HEK293 (cell line): ENCODE results near the gene TMEM185B.

Experiments used
- CTCF ChIA-PET: fragments of 350-600 bp; formaldehyde crosslinking; extraction: SDS; loops from one replicate; lab custom pipeline; 2021; ENCODE audit warnings: antibody characterized with exemption; lab: Yijun Ruan, JAX
- POLR2A ChIA-PET: fragments of 300-600 bp; formaldehyde crosslinking; extraction: SDS; loops from one replicate; lab custom pipeline; 2020; ENCODE audit warnings: antibody characterized with exemption, inconsistent platforms; lab: Yijun Ruan, JAX
- H3K27ac ChIP-seq: fragments of 200-500 bp; sonication (Bioruptor generic); 2 replicates; pipeline ENCODE4 v1.5.1; 2014; ENCODE audit warnings: low read depth, low read length, control low read depth, inconsistent platforms; ENCODE audit errors: extremely low read depth
- H3K36me3 ChIP-seq, 2 experiments: fragments of 200-500 bp in 1 of 2; sonication (Bioruptor generic) in 1 of 2; 1 replicate in 1 of 2; 2 replicates in 1 of 2; pipeline ENCODE4 v1.5.1; 2014 to 2017; ENCODE audit warnings: inconsistent platforms in 2 of 2, low read length in 2 of 2; ENCODE audit not compliant: control insufficient read depth in 2 of 2, insufficient read depth in 1 of 2
- H3K4me1 ChIP-seq: fragments of 200-500 bp; sonication (Bioruptor generic); 2 replicates; pipeline ENCODE4 v1.5.1; 2014; ENCODE audit warnings: mild to moderate bottlenecking, low read length, inconsistent platforms; ENCODE audit not compliant: control insufficient read depth, insufficient read depth
- H3K4me3 ChIP-seq: 2 replicates; pipeline ENCODE4 v1.5.1; 2011; ENCODE audit warnings: low read depth, mild to moderate bottlenecking, control low read depth, low read length, moderate library complexity
- H3K9me3 ChIP-seq: fragments of 200-500 bp; sonication (Bioruptor generic); 2 replicates; pipeline ENCODE4 v1.5.1; 2014; ENCODE audit warnings: low read depth, low read length, inconsistent platforms; ENCODE audit not compliant: control insufficient read depth, insufficient read depth
- GLI4 ChIP-seq: fragments of 450-650 bp; formaldehyde crosslinking; IDR thresholded peaks from 2 replicates; pipeline ENCODE4 v1.5.1; 2016; ENCODE audit warnings: missing biosample characterization, missing genetic modification characterization
- HOXC10 ChIP-seq: sonication (generic); formaldehyde crosslinking; IDR thresholded peaks from 2 replicates; pipeline ENCODE4 v1.8.1; 2023; ENCODE audit warnings: mild to moderate bottlenecking, missing genetic modification reagents
- PRDM1 ChIP-seq: fragments of 450-650 bp; formaldehyde crosslinking; IDR thresholded peaks from 2 replicates; pipeline ENCODE4; 2016; ENCODE audit warnings: missing biosample characterization, missing genetic modification characterization
- SP7 ChIP-seq: fragments of 450-650 bp; formaldehyde crosslinking; IDR thresholded peaks from 2 replicates; pipeline ENCODE4 v1.5.1; 2016; ENCODE audit warnings: missing biosample characterization, missing genetic modification characterization
- YY2 ChIP-seq: fragments of 450-650 bp; formaldehyde crosslinking; IDR thresholded peaks from 2 replicates; pipeline ENCODE4 v1.5.1; 2016; ENCODE audit warnings: missing biosample characterization, missing genetic modification characterization
- ZBTB11 ChIP-seq: fragments of 450-650 bp; formaldehyde crosslinking; conservative IDR thresholded peaks from 2 replicates; pipeline ENCODE4 v1.5.1; 2016; ENCODE audit warnings: low read depth, missing biosample characterization, missing genetic modification characterization
- ZBTB7A ChIP-seq: fragments of 450-650 bp; formaldehyde crosslinking; IDR thresholded peaks from 2 replicates; pipeline ENCODE4 v1.5.1; 2016; ENCODE audit warnings: low read depth, missing biosample characterization, missing genetic modification characterization
- ZBTB8A ChIP-seq: fragments of 450-650 bp; formaldehyde crosslinking; IDR thresholded peaks from 2 replicates; pipeline ENCODE4 v1.5.1; 2016; ENCODE audit warnings: missing biosample characterization, missing genetic modification characterization
- ZFP69B ChIP-seq: fragments of 450-650 bp; formaldehyde crosslinking; IDR thresholded peaks from 2 replicates; pipeline ENCODE4 v1.5.1; 2016; ENCODE audit warnings: missing biosample characterization, missing genetic modification characterization
- ZNF132 ChIP-seq: fragments of 450-650 bp; formaldehyde crosslinking; IDR thresholded peaks from 2 replicates; pipeline ENCODE4 v1.5.1; 2017; ENCODE audit warnings: missing biosample characterization, missing genetic modification characterization, borderline replicate concordance
- ZNF211 ChIP-seq: fragments of 450-650 bp; formaldehyde crosslinking; IDR thresholded peaks from 2 replicates; pipeline ENCODE4 v1.5.1; 2016; ENCODE audit warnings: low read depth, missing biosample characterization, missing genetic modification characterization
- ZNF23 ChIP-seq: fragments of 450-650 bp; formaldehyde crosslinking; IDR thresholded peaks from 2 replicates; pipeline ENCODE4 v1.5.1; 2016; ENCODE audit warnings: missing biosample characterization, missing genetic modification characterization, borderline replicate concordance
- ZNF292 ChIP-seq: fragments of 450-650 bp; formaldehyde crosslinking; IDR thresholded peaks from 2 replicates; pipeline ENCODE4 v1.5.1; 2016; ENCODE audit warnings: low read depth, missing biosample characterization, missing genetic modification characterization, borderline replicate concordance
- ZNF362 ChIP-seq: fragments of 450-650 bp; formaldehyde crosslinking; IDR thresholded peaks from 2 replicates; pipeline ENCODE4 v1.5.1; 2016; ENCODE audit warnings: missing biosample characterization, missing genetic modification characterization
- ZNF501 ChIP-seq: fragments of 450-650 bp; formaldehyde crosslinking; IDR thresholded peaks from 2 replicates; pipeline ENCODE4 v1.5.1; 2016; ENCODE audit warnings: missing biosample characterization, missing genetic modification characterization
- ZNF558 ChIP-seq: fragments of 450-650 bp; formaldehyde crosslinking; IDR thresholded peaks from 2 replicates; pipeline ENCODE4 v1.5.1; 2016; ENCODE audit warnings: missing biosample characterization, missing genetic modification characterization
- ZNF560 ChIP-seq: fragments of 450-650 bp; formaldehyde crosslinking; IDR thresholded peaks from 2 replicates; pipeline ENCODE4 v1.5.1; 2017; ENCODE audit warnings: missing biosample characterization, missing genetic modification characterization, borderline replicate concordance
- ZNF626 ChIP-seq: fragments of 450-650 bp; sonication (Bioruptor Pico); formaldehyde crosslinking; IDR thresholded peaks from 2 replicates; pipeline ENCODE4 v1.5.1; 2018; ENCODE audit warnings: missing biosample characterization, missing genetic modification characterization, inconsistent platforms
- ZNF692 ChIP-seq: fragments of 450-650 bp; formaldehyde crosslinking; IDR thresholded peaks from 2 replicates; pipeline ENCODE4 v1.5.1; 2016; ENCODE audit warnings: missing biosample characterization, missing genetic modification characterization

TMEM185B gene

GRCh38 chr2:120192280-120192679, 30.9 kb downstream of the TMEM185B start:
- Histone ChIP-seq H3K4me1 (no peaks in the 10 kb centered on the region), H3K36me3 (no peaks in the 10 kb centered on the region), H3K9me3 (no peaks in the 10 kb centered on the region), H3K27ac (no peak overlapping the region), H3K4me3 (no peak overlapping the region)
- ChIA-PET CTCF (no interaction called here), POLR2A (no interaction called here)
- TF ChIP-seq ZBTB11 (tag by site-specific recombination) (no peak), ZFP69B (tag by site-specific recombination) (no peak), ZNF501 (tag by site-specific recombination) (no peak), ZNF558 (tag by site-specific recombination) (peak; percentile 99)

- TF ChIP-seq SP7 (tag by site-specific recombination) (no peak), HOXC10 (CRISPR knock-in tag) (no peak), ZNF132 (tag by site-specific recombination) (no peak), YY2 (tag by site-specific recombination) (no peak), ZNF626 (tag by site-specific recombination) (no peak), ZNF23 (tag by site-specific recombination) (no peak), ZBTB7A (tag by site-specific recombination) (no peak), PRDM1 (tag by site-specific recombination) (no peak)
- Histone ChIP-seq H3K4me3 (no peak overlapping the region), H3K36me3 (no peaks in the 10 kb centered on the region), H3K27ac (no peak overlapping the region), H3K4me1 (no peaks in the 10 kb centered on the region), H3K9me3 (no peaks in the 10 kb centered on the region)
- POLR2A ChIA-PET, result no interaction called here
- CTCF ChIA-PET, result interaction anchor here (0.7 kb wide), 1 partner anchor 16 kb away, joined by 3 read pairs; no protein-coding TSS in a partner anchor
Observed at GRCh38 chr2:120189189-120189588, 34.0 kb downstream of the TMEM185B start.

- POLR2A ChIA-PET, result no interaction called here
- CTCF ChIA-PET, result interaction anchor here (0.6 kb wide), 1 partner anchor 256 kb away, joined by 4 read pairs; no protein-coding TSS in a partner anchor
Observed at GRCh38 chr2:120182019-120182560, 41.1 kb downstream of the TMEM185B start.

More at GRCh38 chr2:120182019-120182560, 41.1 kb downstream of the TMEM185B start:
- Histone ChIP-seq H3K36me3 (peaks cover 0 to 7% of the 10 kb centered on the region in 2 experiments; a peak in 1 of 3 replicates), H3K27ac (no peak overlapping the region), H3K4me3 (no peak overlapping the region), H3K9me3 (no peaks in the 10 kb centered on the region), H3K4me1 (no peaks in the 10 kb centered on the region)
- TF ChIP-seq GLI4 (tag by site-specific recombination) (no peak), ZNF211 (tag by site-specific recombination) (no peak), ZNF692 (peak; percentile 82; the same call in 1 of the 2 replicates), PRDM1 (tag by site-specific recombination) (no peak), ZNF362 (tag by site-specific recombination) (no peak), ZFP69B (tag by site-specific recombination) (0 out of 2 replicates have a peak, but pooled peaks have one; percentile 48), ZNF560 (tag by site-specific recombination) (no peak), ZBTB8A (tag by site-specific recombination) (no peak), ZNF292 (tag by site-specific recombination) (no peak)
